Parathyroid adenoma (tissue), 2 donors: Measurements from ENCODE around the gene CAMK2D.

ENCODE experiments used
- H2AFZ ChIP-seq: fragments of 300-600 bp; sonication (generic); one replicate; pipeline ENCODE4 v1.7.0; 2017; ENCODE audit warnings: antibody characterized with exemption, mild to moderate bottlenecking
- H3K27ac ChIP-seq: fragments of 300-600 bp; sonication (generic); one replicate; pipeline ENCODE4 v1.7.0; 2017
- H3K27me3 ChIP-seq: fragments of 300-600 bp; sonication (generic); one replicate; pipeline ENCODE4 v1.7.0; 2017; ENCODE audit warnings: low read length; ENCODE audit not compliant: control insufficient read depth, insufficient read depth
- H3K36me3 ChIP-seq: fragments of 300-600 bp; sonication (generic); one replicate; pipeline ENCODE4 v1.7.0; 2017; ENCODE audit warnings: low read length; ENCODE audit not compliant: control insufficient read depth, insufficient read depth
- H3K4me1 ChIP-seq: fragments of 300-600 bp; sonication (generic); one replicate; pipeline ENCODE4 v1.7.0; 2017; ENCODE audit warnings: control low read depth
- H3K4me2 ChIP-seq: fragments of 300-600 bp; sonication (generic); one replicate; pipeline ENCODE4 v1.7.0; 2017; ENCODE audit warnings: low read length
- H3K4me3 ChIP-seq: fragments of 300-600 bp; sonication (generic); one replicate; pipeline ENCODE4 v1.7.0; 2017; ENCODE audit warnings: low read depth, low read length
- H3K79me2 ChIP-seq: fragments of 300-600 bp; sonication (generic); one replicate; pipeline ENCODE4 v1.7.0; 2017; ENCODE audit warnings: control low read depth
- H3K9ac ChIP-seq: fragments of 300-600 bp; sonication (generic); one replicate; pipeline ENCODE4 v1.7.0; 2017; ENCODE audit warnings: mild to moderate bottlenecking
- H3K9me3 ChIP-seq: fragments of 300-600 bp; sonication (generic); one replicate; pipeline ENCODE4 v1.7.0; 2017; ENCODE audit warnings: low read length; ENCODE audit not compliant: control insufficient read depth
- TF ChIP-seq, protein P1 (sequence below): fragments of 300-600 bp; sonication (generic); IDR thresholded peaks from one replicate; pipeline ENCODE4 v1.7.0; 2017; ENCODE audit warnings: antibody characterized with exemption, mild to moderate bottlenecking
- donor health status: primary hyperparathyroidism.

The CAMK2D gene

GRCh38 chr4:113437129-113437528, 324.4 kb downstream of the CAMK2D start:
- no peaks in the 10 kb centered on the region for H3K36me3 ChIP-seq
- no peak overlapping the region for H3K9ac ChIP-seq
- H3K4me3 ChIP-seq = no peak overlapping the region
- H3K9me3 ChIP-seq = no peaks in the 10 kb centered on the region
- H2AFZ ChIP-seq = no peak overlapping the region
- H3K4me1 ChIP-seq = no peaks in the 10 kb centered on the region
- H3K79me2 ChIP-seq = no peaks in the 10 kb centered on the region
- no peak overlapping the region for H3K4me2 ChIP-seq
- H3K27ac ChIP-seq = no peak overlapping the region
- TF ChIP-seq, protein P1, sequence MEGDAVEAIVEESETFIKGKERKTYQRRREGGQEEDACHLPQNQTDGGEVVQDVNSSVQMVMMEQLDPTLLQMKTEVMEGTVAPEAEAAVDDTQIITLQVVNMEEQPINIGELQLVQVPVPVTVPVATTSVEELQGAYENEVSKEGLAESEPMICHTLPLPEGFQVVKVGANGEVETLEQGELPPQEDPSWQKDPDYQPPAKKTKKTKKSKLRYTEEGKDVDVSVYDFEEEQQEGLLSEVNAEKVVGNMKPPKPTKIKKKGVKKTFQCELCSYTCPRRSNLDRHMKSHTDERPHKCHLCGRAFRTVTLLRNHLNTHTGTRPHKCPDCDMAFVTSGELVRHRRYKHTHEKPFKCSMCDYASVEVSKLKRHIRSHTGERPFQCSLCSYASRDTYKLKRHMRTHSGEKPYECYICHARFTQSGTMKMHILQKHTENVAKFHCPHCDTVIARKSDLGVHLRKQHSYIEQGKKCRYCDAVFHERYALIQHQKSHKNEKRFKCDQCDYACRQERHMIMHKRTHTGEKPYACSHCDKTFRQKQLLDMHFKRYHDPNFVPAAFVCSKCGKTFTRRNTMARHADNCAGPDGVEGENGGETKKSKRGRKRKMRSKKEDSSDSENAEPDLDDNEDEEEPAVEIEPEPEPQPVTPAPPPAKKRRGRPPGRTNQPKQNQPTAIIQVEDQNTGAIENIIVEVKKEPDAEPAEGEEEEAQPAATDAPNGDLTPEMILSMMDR = no peak
- H3K27me3 ChIP-seq = no peaks in the 10 kb centered on the region

DNA sequence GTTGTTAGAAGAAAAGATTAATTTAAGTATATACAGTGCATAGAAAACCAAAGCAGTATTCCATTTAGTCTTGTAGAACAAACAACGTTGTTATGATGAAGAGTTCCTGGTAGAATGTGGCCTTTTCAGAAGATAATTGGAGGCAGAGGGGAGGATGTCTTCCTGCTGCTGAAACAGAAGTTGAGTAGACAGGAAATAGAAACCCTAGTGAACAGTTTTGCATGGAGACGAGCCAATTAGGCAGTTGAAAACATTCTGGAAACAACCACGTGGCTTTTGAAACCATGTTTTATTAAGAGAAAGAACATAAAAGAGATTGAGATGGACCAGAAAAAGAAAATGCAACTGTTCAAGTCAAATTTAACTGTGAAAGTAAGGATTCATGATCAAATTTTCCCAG, 325.2 kb downstream of the CAMK2D start:
- Histone ChIP-seq H3K4me1 (no peaks in the 10 kb centered on the region), H3K27me3 (no peaks in the 10 kb centered on the region), H3K9ac (no peak overlapping the region), H3K36me3 (no peaks in the 10 kb centered on the region), H3K4me2 (no peak overlapping the region), H3K27ac (peak overlapping the region; percentile 3), H3K79me2 (no peaks in the 10 kb centered on the region), H2AFZ (peak overlapping the region; percentile 70), H3K9me3 (no peaks in the 10 kb centered on the region), H3K4me3 (no peak overlapping the region)
- TF ChIP-seq, protein P1 = no peak

DNA sequence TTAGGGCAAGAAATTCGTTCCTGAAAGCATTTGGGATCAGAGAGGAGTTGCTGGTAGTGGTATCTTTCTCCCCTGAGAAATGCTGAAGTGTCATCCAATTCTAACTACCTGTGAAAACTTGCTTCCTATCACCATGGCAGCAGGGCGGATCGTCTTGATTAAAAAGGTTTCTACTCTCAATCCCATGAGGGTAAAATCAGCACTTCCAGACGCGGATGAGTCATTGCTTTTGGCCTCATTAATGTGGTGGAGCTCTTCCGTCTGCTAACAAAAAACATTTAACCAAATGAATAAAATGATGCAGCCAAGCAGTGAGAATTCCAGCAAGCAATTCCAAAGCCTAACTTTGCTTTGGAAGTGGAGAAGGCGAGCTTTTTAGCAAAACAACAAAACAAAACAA, 325.6 kb downstream of the CAMK2D start:
- TF ChIP-seq, protein P1 = no peak
- no peaks in the 10 kb centered on the region for H3K4me1 ChIP-seq
- peak overlapping the region; percentile 43 for H3K4me2 ChIP-seq
- H3K4me3 ChIP-seq = peak overlapping the region; percentile 17
- peak overlapping the region; percentile 3 for H3K27ac ChIP-seq
- no peaks in the 10 kb centered on the region for H3K27me3 ChIP-seq
- peak overlapping the region; percentile 70 for H2AFZ ChIP-seq
- no peak overlapping the region for H3K9ac ChIP-seq
- H3K9me3 ChIP-seq = no peaks in the 10 kb centered on the region
- H3K36me3 ChIP-seq = no peaks in the 10 kb centered on the region
- no peaks in the 10 kb centered on the region for H3K79me2 ChIP-seq

DNA sequence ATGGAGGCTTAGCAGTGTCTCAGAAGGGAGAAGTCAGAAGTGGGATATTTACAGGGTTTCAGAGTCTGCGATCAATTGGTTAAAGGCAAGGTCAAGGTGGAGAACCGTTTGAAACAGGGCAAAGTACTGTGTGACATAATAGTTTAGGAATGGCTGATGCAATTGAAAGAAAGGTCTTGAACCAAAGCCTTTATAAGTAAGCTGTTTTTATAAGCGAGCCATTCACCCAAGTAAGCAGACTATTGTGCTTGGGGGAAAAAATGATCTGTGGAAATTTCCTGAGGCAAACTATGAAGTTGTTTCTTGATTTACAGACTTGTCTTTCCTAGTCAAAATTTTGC, 327.3 kb downstream of the CAMK2D start:
- no peak overlapping the region for H3K4me3 ChIP-seq
- H3K4me1 ChIP-seq = no peaks in the 10 kb centered on the region
- TF ChIP-seq, protein P1 = no peak
- no peaks in the 10 kb centered on the region for H3K79me2 ChIP-seq
- H3K9ac ChIP-seq = no peak overlapping the region
- H2AFZ ChIP-seq = no peak overlapping the region
- H3K4me2 ChIP-seq = no peak overlapping the region
- H3K27ac ChIP-seq = no peak overlapping the region
- no peaks in the 10 kb centered on the region for H3K36me3 ChIP-seq
- no peaks in the 10 kb centered on the region for H3K9me3 ChIP-seq
- no peaks in the 10 kb centered on the region for H3K27me3 ChIP-seq

DNA sequence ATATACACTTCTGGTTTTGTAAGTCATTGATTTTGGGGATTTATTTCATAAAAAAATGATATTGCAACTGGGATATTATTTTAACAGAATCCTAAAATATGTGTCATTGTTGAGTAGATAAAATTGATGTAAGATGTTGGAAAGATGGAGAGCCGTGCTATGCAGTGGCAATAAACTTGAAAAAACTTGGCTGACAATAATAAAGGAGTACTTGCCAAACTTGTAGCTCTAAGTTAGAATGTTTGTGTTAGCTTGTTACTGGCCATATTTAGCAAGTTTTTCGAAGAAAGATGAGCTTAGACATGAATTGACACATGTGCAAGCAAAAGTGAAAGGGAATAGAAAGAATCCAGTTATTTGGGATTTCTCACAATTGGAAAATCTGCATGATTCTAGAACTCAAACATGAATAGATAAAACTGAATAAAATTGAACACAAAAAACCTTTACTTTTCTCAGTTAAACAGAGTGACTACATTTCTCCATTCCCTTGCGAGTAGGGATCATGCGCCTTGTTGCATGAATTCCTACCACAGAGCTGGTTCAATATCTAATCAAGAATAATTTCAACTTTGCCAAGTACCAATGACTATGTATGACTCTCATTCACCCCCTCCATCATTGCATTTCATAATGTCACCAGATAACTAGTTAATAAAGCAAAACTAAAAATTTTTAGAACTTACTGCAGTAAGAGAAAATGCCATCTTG, 327.8 kb downstream of the CAMK2D start:
- H3K9ac ChIP-seq = no peak overlapping the region
- H3K27me3 ChIP-seq = no peaks in the 10 kb centered on the region
- H3K9me3 ChIP-seq = no peaks in the 10 kb centered on the region
- H3K4me2 ChIP-seq = no peak overlapping the region
- no peaks in the 10 kb centered on the region for H3K4me1 ChIP-seq
- no peak overlapping the region for H3K4me3 ChIP-seq
- H3K79me2 ChIP-seq = no peaks in the 10 kb centered on the region
- TF ChIP-seq, protein P1 = no peak
- H3K27ac ChIP-seq = no peak overlapping the region
- H2AFZ ChIP-seq = no peak overlapping the region
- no peaks in the 10 kb centered on the region for H3K36me3 ChIP-seq
